ENCODE data around the gene SMIM45.

SMIM45 gene

DNA sequence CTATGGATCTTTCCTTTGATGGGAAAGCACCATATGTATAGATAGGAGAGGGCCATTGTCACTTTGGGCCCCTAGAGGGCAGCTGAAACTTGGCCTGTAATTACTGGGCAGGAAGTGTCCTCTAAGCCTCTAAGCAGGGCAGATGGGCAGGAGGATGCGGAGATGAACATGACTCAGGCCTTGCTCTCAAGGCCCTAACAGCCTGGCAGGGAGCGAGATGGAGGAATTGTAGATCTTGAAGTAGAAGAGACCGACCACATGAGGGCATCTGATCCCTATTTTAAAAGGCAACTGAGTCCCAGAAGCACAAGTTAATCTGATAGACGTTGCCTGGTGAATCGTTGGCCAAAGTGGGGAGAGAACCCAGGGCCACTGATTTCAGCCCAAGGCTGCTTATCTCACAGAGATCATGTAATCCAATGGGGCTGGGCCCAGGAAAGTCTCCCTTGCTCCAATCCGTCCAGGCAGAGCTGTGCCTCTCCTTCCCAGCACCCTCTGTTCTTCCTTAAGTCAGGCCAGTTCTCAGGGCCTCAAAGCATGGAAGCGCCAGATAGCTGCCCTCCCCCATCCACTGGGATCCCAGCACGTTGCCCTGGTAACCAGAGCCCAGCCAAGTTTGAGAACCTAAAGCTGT lies 14.8 kb downstream of the SMIM45 start:
- DNase-seq (ENCODE audit: extremely low read depth in 1 of 2, low read depth in 1 of 2): no peak

DNA sequence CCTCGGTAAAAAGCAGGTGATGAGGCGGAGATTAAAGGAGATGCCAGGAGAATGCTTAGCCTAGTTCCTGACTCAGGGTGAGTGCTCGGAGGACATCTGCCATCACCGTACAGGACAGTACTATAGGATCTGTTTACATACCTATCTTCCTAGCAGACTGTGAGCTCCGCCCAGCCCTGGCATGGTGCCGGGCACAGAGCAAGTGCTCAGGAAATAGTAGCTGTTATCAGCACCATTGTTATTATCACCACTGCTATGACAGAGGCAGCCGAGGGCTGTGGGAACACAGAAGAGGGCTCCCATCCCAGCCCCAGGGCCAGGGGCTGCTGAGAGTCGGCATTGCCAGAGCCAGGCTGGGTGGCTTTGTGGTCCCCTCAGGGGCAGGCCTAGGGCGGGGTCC lies 16.7 kb downstream of the SMIM45 start:
- no peak for DNase-seq (ENCODE audit: extremely low read depth in 1 of 2, low read depth in 1 of 2)

DNA sequence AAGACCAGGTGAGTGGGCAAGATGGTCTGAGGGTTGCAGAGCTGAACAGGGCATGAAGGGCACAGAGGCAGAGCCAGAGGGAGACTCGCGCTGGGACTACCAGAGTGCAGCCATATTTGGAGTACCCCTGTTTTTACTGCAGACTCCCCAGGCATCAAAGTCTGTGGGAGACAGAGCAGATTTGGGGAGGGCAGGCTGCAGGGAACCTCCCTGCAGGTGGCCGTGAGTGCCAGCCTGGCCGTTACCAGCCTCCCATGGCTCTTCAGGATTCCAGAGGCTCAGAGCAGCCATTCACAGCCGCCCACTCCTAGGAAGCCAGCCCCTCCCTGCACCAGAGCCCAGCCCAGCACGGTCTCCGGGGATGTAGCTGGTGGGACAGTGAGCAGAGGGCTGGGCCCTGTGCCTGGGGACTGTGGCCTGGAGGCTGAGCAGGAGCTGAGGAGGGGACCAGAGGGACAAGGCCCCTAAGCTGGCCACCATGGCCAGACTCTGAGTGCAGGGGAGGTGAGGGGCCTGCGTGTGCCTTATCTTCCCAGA lies 17.2 kb downstream of the SMIM45 start, which contains the start of gene SEPTIN3:
Gene SEPTIN3, plus strand, starts transcription at position 334 of the 537 bp plus-strand sequence. CDS start 2,050 bp downstream, outside the sequence.
- DNase-seq (ENCODE audit: extremely low read depth in 1 of 2, low read depth in 1 of 2): no peak

DNA sequence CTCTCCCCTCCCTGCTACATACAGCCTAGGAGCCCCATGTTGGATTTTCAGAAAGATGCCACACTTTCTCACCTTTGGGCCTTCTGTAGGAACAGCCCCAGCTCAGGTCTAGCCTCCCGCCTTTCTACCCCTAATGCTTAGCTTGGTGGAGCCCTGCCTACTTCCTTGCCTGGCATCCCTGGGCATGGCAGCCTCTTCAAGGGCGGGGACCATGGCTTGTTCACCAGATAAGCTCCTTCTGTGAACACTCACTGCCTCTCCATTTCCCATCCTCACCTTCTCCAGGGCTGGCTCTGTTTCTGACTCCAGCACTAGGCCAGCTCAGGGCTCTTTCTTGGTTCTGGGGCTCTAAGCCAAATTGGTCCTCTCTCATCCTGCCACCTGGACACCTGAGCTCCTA lies 18.7 kb downstream of the SMIM45 start:
- no peak for DNase-seq (ENCODE audit: extremely low read depth in 1 of 2, low read depth in 1 of 2)

DNA sequence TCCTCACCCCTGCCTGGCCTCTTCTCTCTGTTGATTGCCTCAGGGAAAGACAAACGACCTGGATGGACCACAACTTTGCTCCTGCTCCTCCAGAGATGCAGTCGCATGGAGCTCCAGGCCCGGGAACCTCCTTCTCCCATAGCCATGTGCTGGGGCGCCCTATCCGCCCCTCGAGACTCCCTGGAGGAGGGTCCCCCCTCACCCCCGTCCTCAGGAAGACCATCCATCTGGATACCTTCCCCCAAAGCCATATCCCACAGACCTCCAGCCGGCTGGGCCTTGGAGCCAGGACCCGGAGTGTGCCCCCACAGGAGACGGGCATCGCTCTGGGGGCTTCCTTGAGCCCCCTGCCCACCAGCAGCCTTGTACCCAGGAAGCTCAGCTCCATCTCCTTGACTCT lies 19.5 kb downstream of the SMIM45 start:
- no peak for DNase-seq (ENCODE audit: extremely low read depth in 1 of 2, low read depth in 1 of 2)

DNA sequence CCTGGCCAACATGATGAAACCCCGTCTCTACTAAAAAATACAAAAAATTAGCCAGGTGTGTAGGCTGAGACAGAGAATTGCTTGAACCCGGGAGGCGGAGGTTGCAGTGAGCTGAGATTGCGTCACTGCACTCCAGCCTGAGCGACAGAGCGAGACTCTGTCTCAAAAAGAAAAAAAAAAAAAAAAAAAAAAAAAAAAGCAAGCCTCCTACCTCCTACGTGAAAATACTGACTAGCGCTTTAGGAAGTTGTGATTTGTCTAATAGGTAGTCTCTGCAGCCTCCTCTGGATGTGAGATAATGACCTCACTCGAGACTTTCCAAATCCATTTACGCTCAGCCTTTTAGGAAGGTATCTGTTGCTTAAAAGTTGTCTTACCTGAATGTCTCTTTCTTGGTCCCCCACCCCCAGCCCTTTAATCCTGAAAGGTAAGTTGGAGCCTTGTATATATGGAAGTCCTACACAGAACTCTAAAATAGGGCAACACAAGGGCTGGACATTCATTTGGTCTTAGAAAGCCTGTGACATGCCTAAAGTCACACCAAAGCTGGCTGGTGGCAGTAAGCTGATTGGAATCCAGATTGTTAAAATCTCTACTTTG lies 22.8 kb downstream of the SMIM45 start:
- DNase-seq (ENCODE audit: extremely low read depth in 1 of 2, low read depth in 1 of 2): no peak

DNA sequence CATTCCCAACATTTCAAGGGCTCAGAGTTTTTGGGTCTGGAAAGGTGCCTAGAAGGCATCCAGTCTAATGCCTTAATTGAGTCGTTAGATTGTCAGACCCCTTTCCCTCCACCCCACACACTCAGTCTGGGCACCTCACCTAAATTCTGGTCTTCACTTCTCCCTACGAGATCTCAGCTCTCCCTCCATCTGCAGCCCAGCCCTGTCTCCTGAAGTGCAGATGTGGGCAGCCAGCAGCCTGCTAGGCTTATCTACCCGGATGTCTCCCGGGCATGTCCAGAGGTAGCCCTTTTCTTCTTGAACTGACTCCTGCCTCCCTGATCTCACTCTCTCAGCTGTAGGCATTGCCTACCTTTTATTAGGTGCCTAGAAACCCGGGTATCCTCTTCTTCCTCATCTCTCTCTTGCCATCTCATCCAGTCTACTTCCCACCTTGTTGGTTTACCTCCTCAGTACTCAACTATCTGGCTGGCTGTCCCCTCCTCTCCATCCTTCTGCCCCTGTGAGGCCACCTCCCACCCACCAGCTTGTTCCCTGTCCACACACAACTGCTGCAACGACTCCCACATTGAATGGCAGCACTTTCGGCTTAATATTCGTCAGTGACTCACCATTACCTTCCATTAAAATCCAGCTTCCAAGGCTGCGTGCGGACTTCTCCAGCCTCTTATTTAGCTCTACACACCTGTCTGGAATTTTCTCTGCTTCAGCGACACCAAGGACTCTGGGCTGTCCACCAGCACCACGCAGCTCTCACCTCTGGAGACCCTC lies 23.5 kb downstream of the SMIM45 start:
- DNase-seq (ENCODE audit: extremely low read depth in 1 of 2, low read depth in 1 of 2): no peak

DNA sequence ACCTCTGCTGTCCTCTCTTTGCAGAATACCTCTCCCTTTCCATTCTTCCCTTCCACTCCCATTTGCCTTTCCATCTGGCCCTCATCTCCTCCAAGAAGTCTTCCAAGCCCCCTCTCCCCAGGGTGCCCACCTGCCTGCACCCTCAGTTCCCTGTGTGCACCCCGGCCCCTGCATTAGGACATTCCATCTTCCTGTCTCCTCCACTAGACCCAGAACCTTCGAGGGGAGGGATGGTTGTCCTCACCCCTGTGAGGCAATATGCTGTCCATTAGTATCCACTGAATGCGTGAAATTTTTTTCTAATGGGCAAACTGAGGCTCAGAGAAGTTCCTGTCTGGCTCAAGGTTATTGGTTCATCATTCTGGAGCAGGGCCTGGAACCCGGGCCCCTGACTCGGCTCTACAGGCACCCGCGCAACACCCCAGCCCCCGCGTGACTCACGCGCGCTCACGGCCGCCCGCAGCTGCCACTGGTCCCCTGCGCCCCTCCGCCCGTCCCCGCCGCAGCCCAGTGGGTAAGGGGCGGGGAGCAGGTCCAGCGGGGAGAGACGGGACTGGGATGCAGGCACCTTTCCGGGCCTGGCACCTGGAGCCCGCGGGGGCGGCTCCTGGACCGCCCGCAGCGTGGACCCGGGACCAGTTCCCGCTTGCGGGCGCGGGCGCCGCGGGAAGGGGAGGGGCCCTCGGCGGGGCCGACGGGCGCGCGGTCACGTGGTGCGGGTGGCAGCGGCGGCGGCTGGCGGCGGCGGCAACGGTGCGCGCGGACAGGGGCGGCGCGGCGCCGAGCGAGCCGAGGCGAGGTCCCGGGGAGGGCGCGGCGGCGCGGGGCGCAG lies 24.3 kb downstream of the SMIM45 start:
- DNase-seq (ENCODE audit: extremely low read depth in 1 of 2, low read depth in 1 of 2): peak in 1 of 2 donors; percentile 37

- no peak for DNase-seq (ENCODE audit: extremely low read depth in 1 of 2, low read depth in 1 of 2)
These were observed 25.1 kb downstream of the SMIM45 start for GRCh38 chr22:41976961-41977566.

DNA sequence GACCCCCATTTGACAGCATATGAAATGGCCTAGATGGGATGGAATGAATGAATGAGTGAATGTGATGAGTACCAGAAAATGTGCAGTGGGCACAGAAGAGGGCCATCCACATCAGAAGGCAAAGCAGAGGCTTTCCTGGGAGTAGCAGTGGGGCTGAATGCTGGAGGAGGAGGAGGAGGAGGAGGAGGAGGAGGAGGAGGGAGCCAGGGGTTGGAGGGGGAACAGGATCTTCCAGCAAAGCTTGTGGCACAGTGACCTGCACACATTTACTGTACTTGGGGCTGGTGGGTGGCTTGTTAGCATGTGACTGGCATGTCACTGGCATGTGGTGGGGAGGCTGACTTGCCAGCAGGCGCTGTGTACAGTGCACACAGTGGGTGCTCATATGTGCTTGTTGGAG lies 26.8 kb downstream of the SMIM45 start:
- DNase-seq (ENCODE audit: extremely low read depth in 1 of 2, low read depth in 1 of 2): no peak

GRCh38 chr22:41979423-41980250 lies 27.7 kb downstream of the SMIM45 start:
- DNase-seq (ENCODE audit: extremely low read depth in 1 of 2, low read depth in 1 of 2): no peak

GRCh38 chr22:41982865-41983264 lies 30.9 kb downstream of the SMIM45 start:
- DNase-seq (ENCODE audit: extremely low read depth in 1 of 2, low read depth in 1 of 2): no peak

- no peak for DNase-seq (ENCODE audit: extremely low read depth in 1 of 2, low read depth in 1 of 2)
These were observed 31.8 kb downstream of the SMIM45 start for GRCh38 chr22:41983513-41984405.

DNA sequence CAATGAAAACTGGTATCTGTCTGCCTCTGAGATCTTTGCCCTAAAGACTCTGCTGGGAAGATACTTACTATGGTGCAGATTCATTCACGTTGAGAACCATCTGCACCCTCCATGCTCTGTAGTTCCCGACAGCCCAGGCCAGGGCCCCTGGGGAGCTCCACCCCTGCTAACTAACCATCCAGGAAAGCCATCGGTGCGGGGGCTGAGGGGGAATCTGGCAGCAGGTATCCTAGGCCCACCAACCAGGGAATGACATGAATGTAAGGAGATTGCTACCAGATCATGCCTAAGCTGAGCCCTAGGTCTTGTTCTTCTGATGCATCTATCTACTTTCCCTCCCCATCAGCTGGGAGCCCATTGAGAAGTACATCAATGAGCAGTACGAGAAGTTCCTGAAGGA lies 35.3 kb downstream of the SMIM45 start:
- no peak for DNase-seq (ENCODE audit: extremely low read depth in 1 of 2, low read depth in 1 of 2)

GRCh38 chr22:41989246-41989645 lies 37.3 kb downstream of the SMIM45 start:
- no peak for DNase-seq (ENCODE audit: extremely low read depth in 1 of 2, low read depth in 1 of 2)

DNA sequence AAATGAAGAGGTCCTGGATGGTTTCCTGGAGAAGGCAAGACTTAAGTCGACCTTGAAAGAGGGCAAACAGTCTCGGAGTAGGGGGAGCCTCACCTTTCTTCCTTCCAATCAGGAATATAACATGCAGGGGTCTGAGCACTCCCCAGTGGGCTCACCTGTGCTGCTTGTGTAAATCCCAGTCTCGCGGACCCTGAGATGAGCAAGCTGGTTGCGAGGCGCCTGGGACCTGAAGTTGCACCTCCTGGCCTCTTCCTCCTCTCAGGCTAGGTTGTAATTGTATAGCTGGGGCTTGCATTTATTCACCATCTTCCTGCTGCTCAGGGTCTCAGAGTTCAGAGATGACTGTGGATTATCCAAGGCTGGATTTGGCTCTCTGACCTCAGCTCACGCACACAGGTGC lies 39.2 kb downstream of the SMIM45 start:
- no peak for DNase-seq (ENCODE audit: extremely low read depth in 1 of 2, low read depth in 1 of 2)

GRCh38 chr22:41992496-41992895 lies 40.5 kb downstream of the SMIM45 start:
- DNase-seq (ENCODE audit: extremely low read depth in 1 of 2, low read depth in 1 of 2): no peak

GRCh38 chr22:41995211-41995610 lies 43.3 kb downstream of the SMIM45 start:
- no peak for DNase-seq (ENCODE audit: extremely low read depth in 1 of 2, low read depth in 1 of 2)

GRCh38 chr22:41996826-41997225 lies 44.9 kb downstream of the SMIM45 start:
- DNase-seq (ENCODE audit: extremely low read depth in 1 of 2, low read depth in 1 of 2): no peak
